GM19238 (cell line): ENCODE data around the gene ADCY3.

Source experiments
- DNase-seq: peaks from one replicate; pipeline ENCODE4 v3.0.0; 2011; ENCODE audit warnings: low spot score; ENCODE audit not compliant: insufficient read length

ADCY3 gene

GRCh38 chr2:24906466-24906865 lies 13.6 kb downstream of the ADCY3 start:
- DNase-seq, result no peak

- DNase-seq, result no peak
These were observed 16.6 kb downstream of the ADCY3 start for GRCh38 chr2:24903161-24904103.

GRCh38 chr2:24899361-24899910 lies 20.6 kb downstream of the ADCY3 start:
- DNase-seq, result no peak

- DNase-seq, result no peak
These were observed 21.6 kb downstream of the ADCY3 start for GRCh38 chr2:24898122-24899109.

- DNase-seq, result no peak
These were observed 25.3 kb downstream of the ADCY3 start for GRCh38 chr2:24894750-24895149.

GRCh38 chr2:24893934-24894333 lies 26.1 kb downstream of the ADCY3 start:
- DNase-seq, result no peak

GRCh38 chr2:24892928-24893327 lies 27.1 kb downstream of the ADCY3 start:
- no peak for DNase-seq

GRCh38 chr2:24891201-24891600 lies 28.8 kb downstream of the ADCY3 start:
- DNase-seq, result no peak

- no peak for DNase-seq
These were observed 30.8 kb downstream of the ADCY3 start for GRCh38 chr2:24889221-24889620.

- DNase-seq, result no peak
These were observed 31.9 kb downstream of the ADCY3 start for GRCh38 chr2:24888177-24888576.

- no peak for DNase-seq
These were observed 32.6 kb downstream of the ADCY3 start for GRCh38 chr2:24887307-24887874.

GRCh38 chr2:24886691-24887304 lies 33.2 kb downstream of the ADCY3 start:
- peak; percentile 29 for DNase-seq

GRCh38 chr2:24886126-24886501 lies 33.9 kb downstream of the ADCY3 start:
- no peak for DNase-seq

- peak; percentile 30 for DNase-seq
These were observed 34.6 kb downstream of the ADCY3 start for GRCh38 chr2:24885221-24886125.

GRCh38 chr2:24883946-24884345 lies 36.1 kb downstream of the ADCY3 start:
- no peak for DNase-seq

- no peak for DNase-seq
These were observed 38.4 kb downstream of the ADCY3 start for GRCh38 chr2:24881623-24882022.

GRCh38 chr2:24881158-24881557 lies 38.9 kb downstream of the ADCY3 start:
- DNase-seq, result no peak

- no peak for DNase-seq
These were observed 41.7 kb downstream of the ADCY3 start for GRCh38 chr2:24878341-24878740.

- no peak for DNase-seq
These were observed 42.4 kb downstream of the ADCY3 start for GRCh38 chr2:24877646-24878045.

GRCh38 chr2:24877067-24877466 lies 43.0 kb downstream of the ADCY3 start:
- DNase-seq, result no peak
